ACC112 (cell line): ENCODE data around the gene LRRC53.

Experiments
- H2AFZ ChIP-seq: fragments of 200-600 bp; sonication (generic); one replicate; pipeline ENCODE4 v1.6.0; 2017; ENCODE audit warnings: antibody characterized with exemption, low read length; ENCODE audit not compliant: unreplicated experiment
- H3K27ac ChIP-seq: fragments of 200-600 bp; sonication (generic); 2 replicates; pipeline ENCODE4 v1.5.1; 2014; ENCODE audit warnings: low read depth, mild to moderate bottlenecking, antibody characterized with exemption, low read length, moderate library complexity
- H3K27me3 ChIP-seq: fragments of 200-600 bp; sonication (generic); 2 replicates; pipeline ENCODE4 v1.6.1; 2014; ENCODE audit warnings: mild to moderate bottlenecking, antibody characterized with exemption, low read length, moderate library complexity, mixed read lengths; ENCODE audit not compliant: insufficient read depth
- H3K36me3 ChIP-seq: fragments of 200-600 bp; sonication (generic); 2 replicates; pipeline ENCODE4 v1.6.1; 2016; ENCODE audit warnings: mild to moderate bottlenecking, antibody characterized with exemption, low read length, moderate library complexity, mixed read lengths; ENCODE audit not compliant: insufficient read depth
- H3K4me1 ChIP-seq: fragments of 200-600 bp; sonication (generic); one replicate; pipeline ENCODE4 v1.6.1; 2016; ENCODE audit warnings: low read length, mixed read lengths; ENCODE audit not compliant: insufficient read depth, unreplicated experiment, control insufficient read depth
- H3K4me3 ChIP-seq: fragments of 200-600 bp; sonication (generic); 2 replicates; pipeline ENCODE4 v1.5.1; 2014; ENCODE audit warnings: mild to moderate bottlenecking, low read depth, low read length
- H3K79me2 ChIP-seq: fragments of 200-600 bp; sonication (generic); one replicate; pipeline ENCODE4 v1.6.0; 2016; ENCODE audit warnings: low read length; ENCODE audit not compliant: control insufficient read depth, unreplicated experiment, insufficient read depth

Gene LRRC53

DNA sequence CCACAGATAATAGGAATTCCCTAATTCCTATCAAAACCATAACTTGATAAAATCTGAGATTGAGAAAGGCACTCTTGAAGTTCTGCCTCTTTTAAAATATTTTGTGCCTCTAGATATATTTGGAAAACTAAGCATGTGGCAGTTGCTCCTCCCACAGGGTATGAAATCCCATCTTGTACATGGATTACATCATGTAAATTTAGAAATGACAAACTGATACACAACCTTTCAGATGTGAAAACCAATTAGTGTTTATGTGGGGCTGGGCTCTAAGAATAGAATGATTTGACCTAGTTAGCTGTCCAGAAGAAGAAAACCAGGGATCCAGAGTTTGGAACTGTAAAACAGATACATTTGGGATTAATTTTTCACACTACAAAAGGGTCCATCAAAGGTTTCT, 15.7 kb downstream of the LRRC53 start:
- H3K4me1 ChIP-seq, result no peaks in the 10 kb centered on the region
- no peak overlapping the region for H2AFZ ChIP-seq
- no peak overlapping the region for H3K4me3 ChIP-seq
- peaks cover 3% of the 10 kb centered on the region; the same call in 1 of the 2 replicates for H3K27me3 ChIP-seq
- H3K36me3 ChIP-seq, result no peaks in the 10 kb centered on the region
- H3K79me2 ChIP-seq, result no peaks in the 10 kb centered on the region
- H3K27ac ChIP-seq, result no peak overlapping the region

DNA sequence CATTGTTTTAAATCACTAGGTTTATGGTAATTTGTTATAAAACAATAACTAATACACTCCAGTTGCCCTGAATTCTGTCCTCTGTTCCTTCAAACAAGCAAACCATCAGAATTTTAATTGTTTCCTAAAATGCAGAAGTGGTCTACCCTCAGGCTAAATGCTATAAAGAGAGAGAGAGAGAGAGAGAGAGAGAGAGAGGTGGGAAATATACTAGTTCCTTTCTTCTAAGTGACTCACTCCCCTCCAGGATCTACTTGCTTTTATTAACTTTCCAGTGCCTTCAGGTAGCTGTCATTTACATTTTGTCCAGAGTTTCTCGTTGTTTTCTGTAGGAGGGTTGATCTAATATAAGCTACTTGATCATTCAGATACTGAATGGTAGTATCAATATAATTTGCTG, 26.4 kb downstream of the LRRC53 start:
- no peaks in the 10 kb centered on the region for H3K27me3 ChIP-seq
- no peak overlapping the region for H2AFZ ChIP-seq
- no peak overlapping the region for H3K27ac ChIP-seq
- no peaks in the 10 kb centered on the region for H3K36me3 ChIP-seq
- no peak overlapping the region for H3K4me3 ChIP-seq
- H3K79me2 ChIP-seq, result no peaks in the 10 kb centered on the region
- H3K4me1 ChIP-seq, result no peaks in the 10 kb centered on the region

DNA sequence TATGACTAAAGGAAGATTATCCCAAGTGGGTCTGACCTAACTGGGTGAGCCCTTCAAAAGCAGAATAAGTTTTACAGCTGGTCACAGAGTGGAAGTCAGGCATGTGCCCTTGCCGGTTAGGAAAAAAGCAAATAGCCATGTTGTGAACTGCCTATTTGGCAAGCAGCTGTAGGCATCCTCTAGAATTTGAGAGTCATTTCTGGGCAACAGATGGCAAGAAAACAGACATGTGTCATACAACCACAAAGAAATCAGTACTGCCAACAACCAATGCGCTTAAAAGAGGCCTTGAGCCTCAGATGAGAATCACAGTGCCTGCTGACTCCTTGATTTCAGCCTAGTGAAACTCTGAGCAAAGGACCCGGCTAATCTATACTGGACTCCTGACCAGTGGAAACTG, 26.8 kb downstream of the LRRC53 start:
- no peaks in the 10 kb centered on the region for H3K36me3 ChIP-seq
- no peaks in the 10 kb centered on the region for H3K79me2 ChIP-seq
- H3K4me3 ChIP-seq, result no peak overlapping the region
- no peaks in the 10 kb centered on the region for H3K4me1 ChIP-seq
- no peak overlapping the region for H2AFZ ChIP-seq
- H3K27ac ChIP-seq, result no peak overlapping the region
- no peaks in the 10 kb centered on the region for H3K27me3 ChIP-seq

DNA sequence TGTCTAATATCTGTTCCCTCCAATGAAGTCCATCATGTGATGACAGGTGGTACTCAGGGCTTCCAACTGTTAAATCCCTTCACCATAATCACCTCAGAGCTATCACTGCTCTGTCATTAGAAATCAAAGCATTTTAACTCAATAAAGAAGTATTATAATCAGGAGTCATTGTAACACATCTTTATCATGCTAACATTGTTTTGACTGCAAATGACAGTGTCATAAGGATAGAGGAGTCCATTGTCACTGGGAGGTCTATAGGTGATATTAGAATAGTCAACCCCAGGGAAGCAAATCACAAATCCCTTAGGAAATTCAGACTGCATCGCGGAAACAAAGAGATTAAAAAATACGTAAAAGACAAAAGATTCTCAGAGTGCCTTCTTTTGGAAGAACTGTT, 30.8 kb downstream of the LRRC53 start:
- Histone ChIP-seq H3K27ac (no peak overlapping the region), H3K79me2 (no peaks in the 10 kb centered on the region)

DNA sequence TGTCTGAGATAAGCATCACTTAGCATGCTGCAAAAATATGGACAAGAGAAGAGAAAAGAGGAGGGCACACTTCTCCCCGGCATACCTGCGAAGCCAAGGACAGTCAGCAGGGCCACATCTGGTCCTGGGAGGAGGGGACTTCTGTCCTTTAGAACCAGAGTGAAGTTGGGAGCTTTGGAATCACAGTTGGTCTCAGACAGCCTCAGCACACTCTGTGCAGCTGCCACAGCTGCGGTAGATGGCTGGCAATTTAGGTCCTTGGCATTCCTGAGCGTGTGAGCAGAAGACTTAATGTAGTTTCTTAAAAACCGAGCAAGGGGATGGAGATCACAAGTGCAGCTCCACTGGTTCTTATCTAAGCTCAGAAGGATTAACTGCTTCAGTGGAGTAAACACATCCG, 32.3 kb downstream of the LRRC53 start:
- no peaks in the 10 kb centered on the region for H3K79me2 ChIP-seq
- H3K27ac ChIP-seq, result no peak overlapping the region
- H3K27me3 ChIP-seq, result peaks cover 9% of the 10 kb centered on the region; the same call in 1 of the 2 replicates
- H3K36me3 ChIP-seq, result no peaks in the 10 kb centered on the region
- no peak overlapping the region for H3K4me3 ChIP-seq
- no peak overlapping the region for H2AFZ ChIP-seq
- no peaks in the 10 kb centered on the region for H3K4me1 ChIP-seq

More for the DNA sequence above, 30.8 kb downstream of the LRRC53 start:
- Histone ChIP-seq H3K4me3 (no peak overlapping the region), H3K36me3 (no peaks in the 10 kb centered on the region), H3K27me3 (no peaks in the 10 kb centered on the region), H3K4me1 (no peaks in the 10 kb centered on the region), H2AFZ (no peak overlapping the region)

DNA sequence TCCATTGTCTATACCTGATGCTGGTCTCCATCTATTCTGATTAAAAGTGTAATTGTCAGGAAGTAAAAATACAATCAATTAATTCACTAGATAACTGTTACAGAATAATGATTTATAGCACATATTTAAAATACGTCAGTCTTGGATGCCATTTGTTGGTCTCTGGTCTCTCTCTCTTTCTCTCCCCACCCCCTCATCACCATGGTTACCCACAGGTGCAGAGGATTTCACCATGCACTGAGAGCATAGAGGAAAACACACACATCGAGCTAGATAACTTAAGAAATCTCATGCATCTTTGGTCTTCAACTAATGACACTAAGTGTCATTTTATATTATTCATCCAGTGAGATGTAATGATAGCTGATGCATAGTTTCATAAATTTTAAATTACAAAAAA, 33.4 kb downstream of the LRRC53 start:
- no peaks in the 10 kb centered on the region for H3K79me2 ChIP-seq
- H2AFZ ChIP-seq, result no peak overlapping the region
- H3K27ac ChIP-seq, result no peak overlapping the region
- H3K4me1 ChIP-seq, result no peaks in the 10 kb centered on the region
- H3K36me3 ChIP-seq, result no peaks in the 10 kb centered on the region
- no peak overlapping the region for H3K4me3 ChIP-seq
- peaks cover 11% of the 10 kb centered on the region; the same call in 1 of the 2 replicates for H3K27me3 ChIP-seq

DNA sequence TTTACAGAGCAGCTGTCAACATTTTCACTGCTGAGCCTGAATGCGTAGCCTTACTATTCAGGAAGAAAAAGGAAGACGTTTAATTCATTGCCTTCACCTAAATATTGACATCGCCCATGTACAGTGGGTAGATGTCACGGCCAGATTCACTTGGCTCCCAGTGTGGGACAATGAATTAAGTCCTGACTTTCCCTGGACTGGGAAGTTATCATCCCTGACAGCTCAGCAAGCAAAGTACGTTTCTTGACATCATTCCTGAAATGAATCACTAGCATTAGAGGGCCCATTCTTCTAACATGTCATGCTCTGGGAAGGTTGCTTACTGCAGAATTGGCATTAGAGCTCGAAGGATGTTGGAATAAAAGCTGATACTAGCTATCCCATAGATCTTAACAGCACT, 37.8 kb downstream of the LRRC53 start:
- H3K79me2 ChIP-seq, result no peaks in the 10 kb centered on the region
- no peaks in the 10 kb centered on the region for H3K36me3 ChIP-seq
- no peak overlapping the region for H3K27ac ChIP-seq
- H3K4me3 ChIP-seq, result no peak overlapping the region
- peaks cover 37% of the 10 kb centered on the region for H3K27me3 ChIP-seq
- no peaks in the 10 kb centered on the region for H3K4me1 ChIP-seq
- no peak overlapping the region for H2AFZ ChIP-seq

DNA sequence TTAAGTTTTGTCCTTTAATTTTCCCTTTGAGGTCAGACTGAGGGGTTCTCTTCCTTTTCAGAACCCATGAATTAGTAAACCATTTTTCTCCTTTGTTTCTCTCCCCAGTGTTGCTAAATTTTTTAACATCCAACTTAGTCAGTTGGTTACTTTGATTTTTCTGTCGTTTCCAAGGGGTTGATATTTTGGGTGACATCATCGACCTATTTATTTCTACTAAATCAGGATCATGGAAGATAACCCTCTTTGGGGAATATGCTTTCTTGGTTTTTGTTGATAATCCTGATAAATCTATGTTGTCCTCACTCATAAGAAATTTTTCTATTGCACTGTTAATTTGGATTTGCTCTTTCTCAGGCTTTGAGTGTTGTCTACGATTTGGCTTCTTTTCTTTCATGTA, 40.9 kb downstream of the LRRC53 start:
- no peak overlapping the region for H2AFZ ChIP-seq

DNA sequence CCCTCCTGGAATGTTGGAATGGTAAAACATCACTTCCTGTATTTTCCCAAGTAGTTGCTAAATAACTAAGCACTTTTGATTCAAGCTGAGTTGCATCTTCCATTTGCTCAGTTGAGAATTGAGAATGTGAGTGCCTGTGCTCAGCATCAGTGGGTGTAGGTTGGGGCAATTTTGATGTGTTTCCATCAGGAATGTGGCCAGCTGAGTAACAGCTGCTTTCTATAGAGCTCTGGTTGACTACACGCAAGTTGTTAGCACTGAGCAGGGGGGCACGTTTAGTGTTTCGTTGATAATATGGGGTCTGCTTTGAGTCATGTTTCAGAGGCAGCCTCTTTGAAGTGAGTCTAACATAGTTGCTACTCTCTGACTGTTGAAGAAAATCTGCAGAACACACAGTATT, 41.5 kb downstream of the LRRC53 start:
- H3K27ac ChIP-seq, result no peak overlapping the region
- no peak overlapping the region for H3K4me3 ChIP-seq
- no peaks in the 10 kb centered on the region for H3K79me2 ChIP-seq
- peaks cover 44% of the 10 kb centered on the region for H3K27me3 ChIP-seq
- no peaks in the 10 kb centered on the region for H3K4me1 ChIP-seq
- no peaks in the 10 kb centered on the region for H3K36me3 ChIP-seq
- no peak overlapping the region for H2AFZ ChIP-seq

More for the DNA sequence above, 40.9 kb downstream of the LRRC53 start:
- Histone ChIP-seq H3K27ac (no peak overlapping the region), H3K27me3 (peaks cover 47% of the 10 kb centered on the region), H3K36me3 (no peaks in the 10 kb centered on the region), H3K4me1 (no peaks in the 10 kb centered on the region), H3K4me3 (no peak overlapping the region), H3K79me2 (no peaks in the 10 kb centered on the region)

DNA sequence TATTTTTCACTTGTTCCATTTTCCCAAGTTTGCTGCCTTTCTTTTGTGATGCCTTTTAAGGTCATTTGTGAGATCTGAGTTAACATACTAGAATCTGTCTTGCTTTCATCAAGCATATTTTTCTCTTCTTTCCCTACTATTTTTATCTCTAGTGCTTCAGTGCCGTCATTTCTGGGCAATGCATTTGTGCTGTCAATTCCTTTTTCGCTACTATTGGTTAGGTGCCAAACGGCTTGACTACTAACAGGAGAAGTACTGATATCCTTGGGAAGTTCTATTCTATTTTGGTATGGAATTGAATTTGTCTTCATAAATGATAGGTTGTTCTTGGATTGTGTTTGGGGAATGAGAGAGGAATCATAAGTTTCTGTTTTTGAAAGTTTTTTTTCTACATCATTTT, 42.2 kb downstream of the LRRC53 start:
- Histone ChIP-seq H3K4me3 (no peak overlapping the region), H3K4me1 (no peaks in the 10 kb centered on the region), H2AFZ (no peak overlapping the region), H3K36me3 (no peaks in the 10 kb centered on the region), H3K27me3 (peaks cover 39% of the 10 kb centered on the region), H3K27ac (no peak overlapping the region), H3K79me2 (no peaks in the 10 kb centered on the region)

DNA sequence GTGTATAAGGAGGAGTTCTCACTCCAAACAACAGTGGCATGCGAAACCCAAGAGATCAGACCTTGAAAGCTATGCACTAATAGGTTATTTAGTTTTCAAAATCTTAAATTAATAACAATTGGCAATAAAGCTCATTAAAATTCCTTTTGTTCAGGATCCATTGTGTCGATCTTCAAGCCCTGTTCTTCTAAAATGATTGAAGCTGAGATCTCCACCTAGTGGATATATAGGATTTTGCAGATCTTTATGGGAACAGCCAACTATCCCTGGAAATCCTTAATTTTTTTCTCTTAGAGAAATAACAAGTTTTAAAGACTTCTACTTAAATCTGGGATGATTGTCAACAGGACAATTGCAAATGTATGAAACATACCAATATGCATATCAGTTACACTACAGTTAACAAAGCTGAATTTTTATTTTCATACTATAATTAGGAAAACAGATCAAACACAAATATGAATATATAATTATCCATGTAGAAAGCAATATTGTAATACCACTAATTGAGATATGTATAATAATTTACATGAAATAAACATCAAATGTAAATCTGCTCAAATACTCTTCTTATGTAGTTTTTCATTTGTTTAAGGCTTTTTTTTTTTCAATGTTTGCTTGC, 43.3 kb downstream of the LRRC53 start:
- no peak overlapping the region for H3K27ac ChIP-seq
- no peaks in the 10 kb centered on the region for H3K4me1 ChIP-seq
- peaks cover 36% of the 10 kb centered on the region for H3K27me3 ChIP-seq
- H3K36me3 ChIP-seq, result no peaks in the 10 kb centered on the region
- no peak overlapping the region for H2AFZ ChIP-seq
- H3K4me3 ChIP-seq, result no peak overlapping the region
- H3K79me2 ChIP-seq, result no peaks in the 10 kb centered on the region
